ENCODE measurements around the gene APOL4.
"Not testable (repeated sequence)": the region's sequence is repeated elsewhere in the genome, so short reads cannot be mapped to it uniquely, and the experiment has no call there.

DNA sequence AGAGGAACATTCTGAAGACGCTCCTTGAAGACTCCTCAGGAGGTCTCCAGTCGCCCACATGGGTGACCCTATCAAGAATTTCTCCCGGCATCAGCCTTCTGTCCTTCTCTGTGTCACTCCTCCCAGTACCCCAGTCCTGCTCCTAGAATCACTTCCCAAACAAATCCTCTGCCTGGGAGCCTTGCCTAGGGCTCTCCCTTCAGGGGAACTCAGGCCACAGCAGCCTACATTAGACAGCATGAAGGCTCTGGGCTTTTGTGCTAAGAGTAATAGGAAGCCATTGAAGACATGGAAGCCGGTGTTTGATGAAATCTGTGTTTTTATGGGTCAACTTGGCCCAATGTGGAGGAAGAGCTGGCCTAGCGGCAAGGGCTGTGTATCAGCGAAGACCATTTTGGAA lies 13.7 kb downstream of the APOL4 start:
- TF ChIP-seq, protein P1, sequence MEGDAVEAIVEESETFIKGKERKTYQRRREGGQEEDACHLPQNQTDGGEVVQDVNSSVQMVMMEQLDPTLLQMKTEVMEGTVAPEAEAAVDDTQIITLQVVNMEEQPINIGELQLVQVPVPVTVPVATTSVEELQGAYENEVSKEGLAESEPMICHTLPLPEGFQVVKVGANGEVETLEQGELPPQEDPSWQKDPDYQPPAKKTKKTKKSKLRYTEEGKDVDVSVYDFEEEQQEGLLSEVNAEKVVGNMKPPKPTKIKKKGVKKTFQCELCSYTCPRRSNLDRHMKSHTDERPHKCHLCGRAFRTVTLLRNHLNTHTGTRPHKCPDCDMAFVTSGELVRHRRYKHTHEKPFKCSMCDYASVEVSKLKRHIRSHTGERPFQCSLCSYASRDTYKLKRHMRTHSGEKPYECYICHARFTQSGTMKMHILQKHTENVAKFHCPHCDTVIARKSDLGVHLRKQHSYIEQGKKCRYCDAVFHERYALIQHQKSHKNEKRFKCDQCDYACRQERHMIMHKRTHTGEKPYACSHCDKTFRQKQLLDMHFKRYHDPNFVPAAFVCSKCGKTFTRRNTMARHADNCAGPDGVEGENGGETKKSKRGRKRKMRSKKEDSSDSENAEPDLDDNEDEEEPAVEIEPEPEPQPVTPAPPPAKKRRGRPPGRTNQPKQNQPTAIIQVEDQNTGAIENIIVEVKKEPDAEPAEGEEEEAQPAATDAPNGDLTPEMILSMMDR (IDR thresholded peaks at IDR 0.05): not testable (repeated sequence)
- not testable (repeated sequence) for TF ChIP-seq POLR2A, EP300 (IDR thresholded peaks at IDR 0.05)
